Measurements from ENCODE around the gene IGFL1. TPM values are rescaled to one million over a fixed set of nuclear protein-coding genes. Genes with fewer than 3 reads are reported as not detected.
"Not testable (repeated sequence)": the region's sequence is repeated elsewhere in the genome, so short reads cannot be mapped to it uniquely, and the experiment has no call there.

Gene IGFL1
- polyA plus RNA-seq, 2 of the 4 experiments (the other 2 are of a cell fraction), result 0.88 to 1.9 TPM

- TF ChIP-seq RAD21 (conservative IDR thresholded peaks at IDR 0.05 in 1 of 2, IDR thresholded peaks at IDR 0.05 in 1 of 2), result no peak
Observed at GRCh38 chr19:46180701-46181387, 48.7 kb upstream of the IGFL1 start (continued).

GRCh38 chr19:46181388-46181779, 48.2 kb upstream of the IGFL1 start:
- Histone ChIP-seq H3K4me3 (no peak overlapping the region), H3K27ac (peak overlapping the region; percentile 32 to 70; a peak in 5 of 6 replicates), H3K4me2 (peak overlapping the region; percentile 51), H3K9me3 (no peaks in the 10 kb centered on the region), H3K4me1 (peaks cover 34% of the 10 kb centered on the region)
- TF ChIP-seq RCOR1 (IDR thresholded peaks at IDR 0.05; ENCODE audit: low read depth, low read length), result no peak
- TF ChIP-seq NPAS2 (CRISPR knock-in tag; IDR thresholded peaks at IDR 0.05; ENCODE audit: borderline replicate concordance), result no peak
- TF ChIP-seq FOSL2 (IDR thresholded peaks at IDR 0.05), result no peak
- TF ChIP-seq FOSL2 (CRISPR knock-in tag; IDR thresholded peaks at IDR 0.05), result peak; percentile 7; the same call in 1 of the 2 replicates
- 0 out of 4 replicates have a peak, but pooled peaks of 1 of the 2 experiments have one; percentile 31 for TF ChIP-seq CEBPB (IDR thresholded peaks at IDR 0.05)
- WGBS (ENCODE audit: missing lambda C conversion rate), result 34% methylated on average over 6 of the region's 6 CpGs
- no peak for FAIRE-seq
- peak in 1 of 2 experiments; percentile 65 for DNase-seq (ENCODE audit: low read depth in 1 of 2, low spot score in 1 of 2)
- CTCF ChIA-PET, result interaction anchor here (0.7 to 5.3 kb wide), 5 partner anchors 84 to 156 kb away, joined by 3 to 38 read pairs (median 5); no protein-coding TSS in a partner anchor
- peak; percentile 73 to 80 for ATAC-seq
- POLR2A ChIA-PET, result interaction anchor here (0.7 to 1.4 kb wide), 4 partner anchors 10 to 41 kb away, joined by 3 to 4 read pairs (median 4); no protein-coding TSS in a partner anchor

- ChIA-PET POLR2A (no interaction called here), CTCF (interaction anchor here (0.6 to 5.3 kb wide), 5 partner anchors 9 to 154 kb away, joined by 3 to 38 read pairs (median 4); no protein-coding TSS in a partner anchor)
- ATAC-seq (no peak), FAIRE-seq (peak; percentile 23), DNase-seq (ENCODE audit: low read depth in 1 of 2, low spot score in 1 of 2) (no peak)
- WGBS (ENCODE audit: missing lambda C conversion rate), result 81% methylated on average over 8 of the region's 8 CpGs
- TF ChIP-seq REST (IDR thresholded peaks at IDR 0.05), result no peak
- TF ChIP-seq JUN (IDR thresholded peaks at IDR 0.05), result no peak
- no peak for TF ChIP-seq RARB (CRISPR knock-in tag; IDR thresholded peaks at IDR 0.05)
- TF ChIP-seq SMC3 (IDR thresholded peaks at IDR 0.05), result no peak
- no peak for TF ChIP-seq GATA3 (IDR thresholded peaks at IDR 0.05; ENCODE audit: borderline replicate concordance)
- TF ChIP-seq ATOH8 (CRISPR knock-in tag; IDR thresholded peaks at IDR 0.05; ENCODE audit: low read depth), result no peak
- no peak for TF ChIP-seq ESRRA (IDR thresholded peaks at IDR 0.05; ENCODE audit: borderline replicate concordance, low read length)
- no peak for TF ChIP-seq POLR2AphosphoS2 (conservative IDR thresholded peaks at IDR 0.05; ENCODE audit: low read length)
- no peak for TF ChIP-seq RNF2 (IDR thresholded peaks at IDR 0.05; ENCODE audit: borderline replicate concordance, low read depth)
- no peak for TF ChIP-seq ZC3H11A (IDR thresholded peaks at IDR 0.05)
- no peak for TF ChIP-seq CBX8 (IDR thresholded peaks at IDR 0.05)
- no peak overlapping the region for H3K4me2 ChIP-seq
- peaks cover 34% of the 10 kb centered on the region for H3K4me1 ChIP-seq
- peak overlapping the region in 1 of 2 experiments; percentile 58; a peak in 2 of 6 replicates for H3K27ac ChIP-seq
- no peaks in the 10 kb centered on the region for H3K9me3 ChIP-seq
- H3K4me3 ChIP-seq, result no peak overlapping the region
Observed at GRCh38 chr19:46182476-46182875, 47.1 kb upstream of the IGFL1 start.

GRCh38 chr19:46184775-46185710, 44.5 kb upstream of the IGFL1 start:
- not testable (repeated sequence) for H3K4me2 ChIP-seq; H3K9me3 ChIP-seq; FAIRE-seq; DNase-seq (ENCODE audit: low read depth in 1 of 2, low spot score in 1 of 2); H3K4me3 ChIP-seq; ATAC-seq
- CTCF ChIA-PET, result interaction anchor here (0.9 to 3.9 kb wide), 8 partner anchors 9 to 322 kb away, joined by 3 to 30 read pairs (median 6); no protein-coding TSS in a partner anchor
- POLR2A ChIA-PET, result interaction anchor here (0.5 to 1.0 kb wide), 2 partner anchors 108 to 326 kb away, joined by 3 read pairs; no protein-coding TSS in a partner anchor
- Histone ChIP-seq H3K27ac (peak overlapping the region in 1 of 2 experiments; percentile 65; a peak in 4 of 6 replicates), H3K4me1 (peaks cover 42% of the 10 kb centered on the region)
- 81% methylated on average over 6 of the region's 6 CpGs for WGBS (ENCODE audit: missing lambda C conversion rate)

Measured in A549 (cell line).